Daoy (cell line): ENCODE measurements around the gene ELF1. TPM values are rescaled to one million over a fixed set of nuclear protein-coding genes. Genes with fewer than 3 reads are reported as not detected.
"Not testable (repeated sequence)": the region's sequence is repeated elsewhere in the genome, so short reads cannot be mapped to it uniquely, and the experiment has no call there.

Experiments
- DNase-seq: peaks from one replicate; pipeline ENCODE4 v3.0.0-alpha.2; 2015; ENCODE audit warnings: low read depth
- total RNA-seq: library from RNA; depleted of rRNA; stranded (reverse); fragments of >200 nt; shearing (Covaris generic); gene quantifications from 2 replicates; pipeline ENCODE4 v1.2.3, GENCODE V29; 2014

Gene ELF1
- total RNA-seq, 1 experiment from 2014 or later = 11.3 TPM

GRCh38 chr13:40941581-40941980, 77.5 kb downstream of the ELF1 start:
- no peak for DNase-seq

DNA sequence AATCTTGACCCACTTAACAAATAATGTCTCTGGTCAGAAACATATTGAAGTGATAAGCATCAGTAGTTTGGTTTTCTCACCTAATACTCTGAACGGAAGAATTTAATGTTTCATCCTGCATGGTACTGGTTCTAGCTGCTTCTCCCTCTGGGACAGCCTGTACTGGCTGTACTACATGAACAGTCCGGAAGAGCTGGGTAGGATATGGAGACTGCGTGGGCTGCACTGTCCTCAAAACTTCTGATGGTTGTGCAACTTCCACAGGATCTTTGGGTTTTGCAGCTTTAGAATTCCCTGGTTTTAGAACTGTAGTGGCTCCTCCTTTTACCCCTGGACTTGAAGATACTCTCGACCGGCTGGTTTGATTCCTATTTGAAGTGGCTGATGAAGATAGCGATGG, 78.3 kb downstream of the ELF1 start:
- no peak for DNase-seq

DNA sequence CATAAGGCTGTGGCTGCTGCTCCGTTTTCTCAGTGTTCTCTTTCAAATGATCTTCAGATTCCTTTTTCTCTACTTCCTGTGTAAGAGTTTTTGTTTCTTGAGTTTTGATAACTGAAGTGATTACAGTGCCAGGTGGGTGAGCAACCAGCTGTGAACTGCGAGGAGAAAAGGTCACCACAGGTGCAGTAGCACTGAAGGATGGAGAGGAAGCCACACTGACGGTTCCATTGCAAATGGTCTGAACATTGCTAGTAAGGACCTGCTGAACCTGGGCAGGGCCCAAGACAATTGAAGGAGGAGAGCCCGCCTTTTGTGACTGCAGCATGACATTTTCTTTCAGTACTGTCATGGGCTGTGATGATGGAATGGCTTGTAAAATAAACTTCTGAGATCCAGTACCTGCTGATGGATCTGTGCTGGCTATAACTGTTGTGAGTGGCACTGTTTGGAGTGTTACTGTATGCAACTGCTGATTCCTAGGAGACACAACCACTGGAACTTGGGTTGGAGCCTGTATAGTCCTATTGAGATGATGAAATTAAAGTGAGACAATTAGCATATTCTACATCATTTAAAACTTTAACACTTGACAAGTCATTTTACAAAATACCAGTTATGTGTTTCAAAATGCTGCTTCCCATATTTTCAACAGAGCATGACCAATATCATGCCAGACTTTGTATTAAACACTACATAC, 85.5 kb downstream of the ELF1 start:
- DNase-seq = no peak

DNA sequence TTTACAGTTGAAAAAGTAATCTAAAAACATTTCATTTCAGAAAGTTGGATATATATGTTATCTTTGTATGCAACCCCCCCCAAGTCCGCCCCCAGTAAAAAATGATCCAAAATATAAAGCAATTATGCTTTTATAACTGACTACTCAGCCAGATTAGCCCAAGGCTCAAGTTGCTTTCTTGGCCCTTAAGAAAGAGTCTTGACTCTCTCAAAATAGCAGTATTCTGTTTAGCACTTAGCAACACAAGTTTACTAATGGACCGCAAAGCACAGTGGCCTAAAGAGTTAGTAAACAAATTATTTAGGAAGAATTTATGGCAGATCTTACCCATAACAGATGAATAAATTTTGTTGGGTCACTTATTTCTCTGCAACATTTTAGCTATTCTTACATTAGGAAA, 86.9 kb downstream of the ELF1 start:
- DNase-seq = no peak

GRCh38 chr13:40931719-40932118, 87.4 kb downstream of the ELF1 start:
- DNase-seq = no peak

GRCh38 chr13:40929883-40930282, 89.2 kb downstream of the ELF1 start:
- not testable (repeated sequence) for DNase-seq

- no peak for DNase-seq
These were observed 90.1 kb downstream of the ELF1 start for GRCh38 chr13:40928980-40929379.

GRCh38 chr13:40927929-40928328, 91.2 kb downstream of the ELF1 start:
- DNase-seq = no peak

DNA sequence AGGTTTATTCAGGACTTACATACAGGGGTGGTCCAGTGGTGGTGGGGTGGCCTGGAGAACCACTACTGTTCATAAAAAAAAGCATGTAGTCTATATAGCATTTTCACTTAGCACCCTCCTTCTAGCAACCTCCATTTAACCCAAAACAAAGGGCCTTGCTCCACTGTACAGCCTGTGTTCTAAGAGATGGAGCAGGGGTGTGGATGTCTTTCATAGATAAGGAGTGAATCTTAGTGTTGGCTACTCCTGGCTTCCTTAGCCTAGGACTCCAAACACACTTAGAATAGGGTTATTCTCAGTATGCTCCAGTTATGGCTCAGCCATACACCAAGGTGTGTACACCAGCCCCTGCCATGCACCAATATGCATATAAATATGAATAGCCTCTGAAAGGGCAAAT, 95.2 kb downstream of the ELF1 start:
- DNase-seq = no peak

GRCh38 chr13:40922437-40923040, 96.6 kb downstream of the ELF1 start:
- DNase-seq = no peak

DNA sequence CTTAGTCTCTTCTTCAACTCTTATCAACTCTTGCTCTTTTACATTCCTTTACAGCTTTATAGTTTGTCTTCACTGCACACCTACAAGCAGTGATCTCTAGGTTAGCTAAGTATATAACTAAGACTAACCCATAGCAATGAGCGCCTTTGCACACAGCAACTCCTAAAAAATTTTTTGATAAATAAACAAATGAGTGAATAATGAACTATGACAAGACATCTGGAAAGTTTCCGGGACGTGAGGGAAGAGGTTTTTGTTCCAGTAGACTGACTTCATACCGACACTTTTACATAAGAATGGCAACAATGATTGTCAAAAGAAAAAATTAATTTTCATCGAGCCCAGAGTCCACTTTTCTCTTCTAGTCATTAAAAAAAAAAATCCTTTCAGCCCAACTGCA, 98.3 kb downstream of the ELF1 start:
- no peak for DNase-seq

DNA sequence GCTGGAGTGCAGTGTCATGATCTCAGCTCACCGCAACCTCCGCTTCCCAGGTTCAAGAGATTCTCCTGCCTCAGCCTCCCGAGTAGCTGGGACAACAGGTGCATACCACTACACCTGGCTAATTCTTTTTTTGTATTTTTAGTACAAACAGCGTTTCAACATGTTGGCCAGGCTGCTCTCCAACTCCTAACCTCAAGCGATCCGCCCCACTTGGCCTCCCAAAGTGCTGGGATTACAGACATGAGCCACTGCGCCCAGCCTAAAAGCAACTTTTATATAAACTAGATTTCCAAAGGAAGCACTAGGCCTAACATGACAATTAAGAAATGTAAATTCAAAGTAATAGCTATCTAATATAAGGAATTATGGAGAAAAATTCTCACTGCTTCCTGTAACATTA, 99.2 kb downstream of the ELF1 start:
- DNase-seq = not testable (repeated sequence)

GRCh38 chr13:40916207-40916998, 102.7 kb downstream of the ELF1 start:
- DNase-seq = no peak

- not testable (repeated sequence) for DNase-seq
These were observed 104.3 kb downstream of the ELF1 start for GRCh38 chr13:40914863-40915262.

DNA sequence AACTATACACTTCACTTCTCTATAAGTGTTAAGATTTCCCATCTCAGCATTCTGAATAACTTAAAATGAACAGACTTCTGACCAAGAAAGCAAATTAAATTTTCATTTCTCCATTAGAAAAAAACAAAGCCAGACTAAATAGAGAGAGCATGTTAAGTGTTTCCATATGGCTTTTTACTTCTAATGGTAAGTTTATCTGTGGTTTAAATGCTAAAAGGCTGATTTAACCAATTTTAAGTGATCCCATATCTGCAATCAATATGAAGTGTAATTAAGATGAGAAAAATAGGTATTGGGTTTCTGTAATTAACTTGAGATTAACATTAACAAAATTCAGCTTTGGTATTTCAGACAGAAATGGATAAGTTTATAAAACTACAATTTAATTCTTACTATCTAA, 107.8 kb downstream of the ELF1 start:
- no peak for DNase-seq

DNA sequence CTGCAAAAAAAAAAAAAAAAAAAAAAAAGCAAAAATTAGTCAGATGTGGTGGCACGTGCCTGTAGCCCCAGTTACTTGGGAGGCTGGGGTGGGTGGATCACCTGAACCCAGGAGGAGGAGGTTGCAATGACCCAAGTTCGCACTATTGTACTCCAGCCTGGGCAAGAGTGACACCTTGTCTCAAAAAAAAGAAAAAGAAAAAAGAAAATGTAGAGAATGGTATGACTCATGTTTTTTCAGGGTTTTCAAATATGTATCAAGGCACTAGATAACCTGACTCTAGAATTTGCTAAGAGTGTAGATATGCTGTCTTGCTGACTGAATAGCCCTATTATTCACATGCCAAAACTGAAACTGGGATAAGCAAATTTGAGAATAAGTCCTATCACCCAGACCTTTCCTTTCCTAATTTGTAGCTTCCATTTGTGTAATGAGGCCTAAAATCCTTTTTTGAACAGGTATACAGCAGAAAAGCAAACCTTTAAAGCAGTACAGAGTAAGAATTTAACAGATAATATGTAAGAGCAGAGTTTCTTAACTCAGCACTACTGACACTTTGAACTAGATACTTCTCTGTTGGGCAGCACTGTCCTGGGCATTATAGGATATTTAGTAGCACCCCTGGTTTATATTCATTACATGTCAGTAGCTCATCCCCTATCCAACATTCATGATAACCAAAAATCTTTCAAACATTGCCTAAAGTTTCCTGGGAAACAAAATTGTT, 108.6 kb downstream of the ELF1 start:
- no peak for DNase-seq

GRCh38 chr13:40909541-40910200, 109.4 kb downstream of the ELF1 start:
- not testable (repeated sequence) for DNase-seq

GRCh38 chr13:40908546-40908945, 110.6 kb downstream of the ELF1 start:
- no peak for DNase-seq

GRCh38 chr13:40901032-40901431, 118.1 kb downstream of the ELF1 start:
- not testable (repeated sequence) for DNase-seq

DNA sequence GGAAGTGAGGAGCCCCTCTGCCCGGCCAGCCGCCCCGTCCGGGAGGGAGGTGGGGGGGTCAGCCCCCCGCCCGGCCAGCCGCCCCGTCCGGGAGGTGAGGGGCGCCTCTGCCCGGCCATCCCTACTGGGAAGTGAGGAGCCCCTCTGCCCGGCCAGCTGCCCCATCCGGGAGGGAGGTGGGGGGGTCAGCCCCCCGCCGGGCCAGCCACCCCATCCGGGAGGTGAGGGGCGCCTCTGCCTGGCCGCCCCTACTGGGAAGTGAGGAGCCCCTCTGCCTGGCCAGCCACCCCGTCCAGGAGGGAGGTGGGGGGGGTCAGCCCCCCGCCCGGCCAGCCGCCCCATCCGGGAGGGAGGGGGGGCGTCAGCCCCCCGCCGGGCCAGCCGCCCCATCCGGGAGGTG, 118.5 kb downstream of the ELF1 start:
- DNase-seq = not testable (repeated sequence)

GRCh38 chr13:40897053-40897452, 122.1 kb downstream of the ELF1 start:
- no peak for DNase-seq
